Right atrium auricular region (tissue), 2 donors: ENCODE data around the gene HLA-C. TPM values are rescaled to one million over a fixed set of nuclear protein-coding genes. Genes with fewer than 3 reads are reported as not detected.
"Not testable (repeated sequence)": the region's sequence is repeated elsewhere in the genome, so short reads cannot be mapped to it uniquely, and the experiment has no call there.

Experiments used
- DNase-seq: peaks from one replicate; pipeline ENCODE4 v3.0.0-alpha.2; 2019; ENCODE audit warnings: low spot score
- H3K27ac ChIP-seq, 2 donors: fragments of 200-600 bp; sonication (generic); 1 replicate in 1 of 2; 2 replicates in 1 of 2; pipeline ENCODE4 v1.5.1; 2016 to 2019
- H3K27me3 ChIP-seq, 2 donors: fragments of 200-600 bp; sonication (generic); one replicate each; pipeline versions ENCODE4 v1.5.1 to v1.6.0; 2017 to 2019
- H3K36me3 ChIP-seq: fragments of 200-600 bp; sonication (generic); one replicate; pipeline ENCODE4 v1.5.1; 2016
- H3K4me1 ChIP-seq, 2 donors: fragments of 200-600 bp; sonication (generic); one replicate each; pipeline versions ENCODE4 v1.5.1 to v1.6.0; 2017 to 2019
- H3K4me3 ChIP-seq, 2 donors: fragments of 200-600 bp; sonication (generic); 1 replicate in 1 of 2; 2 replicates in 1 of 2; pipeline ENCODE4 v1.5.1; 2017 to 2019; ENCODE audit warnings: mild to moderate bottlenecking in 1 of 2, moderate library complexity in 1 of 2
- H3K9me3 ChIP-seq, 2 donors: fragments of 200-600 bp; sonication (generic); one replicate each; pipeline ENCODE4 v1.5.1; 2019
- CTCF ChIP-seq, 2 donors: fragments of 200-600 bp; sonication (generic); IDR thresholded peaks; one replicate each; pipeline ENCODE4 v1.5.1; 2019; ENCODE audit warnings: antibody characterized with exemption in 2 of 2
- total RNA-seq, 2 donors: library from RNA; depleted of rRNA; stranded (reverse); fragments of >200 nt; gene quantifications; one replicate each; pipeline ENCODE4 v1.1.0, GENCODE V29; 2016

Gene HLA-C
- total RNA-seq, 2 donors from 2014 or later, result 122 to 503 TPM

- Histone ChIP-seq H3K27me3 (no peaks in the 10 kb centered on the region), H3K4me3 (no peak overlapping the region), H3K4me1 (no peaks in the 10 kb centered on the region), H3K36me3 (no peaks in the 10 kb centered on the region), H3K27ac (no peak overlapping the region), H3K9me3 (no peaks in the 10 kb centered on the region)
- no peak for DNase-seq
- no peak for TF ChIP-seq CTCF (IDR thresholded peaks at IDR 0.05)
Measured at GRCh38 chr6:31285982-31286381, 14.1 kb upstream of the HLA-C start.

GRCh38 chr6:31285486-31285885 is 13.6 kb upstream of the HLA-C start:
- H3K4me3 ChIP-seq, result no peak overlapping the region
- TF ChIP-seq CTCF (IDR thresholded peaks at IDR 0.05), result no peak
- no peaks in the 10 kb centered on the region for H3K36me3 ChIP-seq
- H3K9me3 ChIP-seq, result no peaks in the 10 kb centered on the region
- H3K27me3 ChIP-seq, result no peaks in the 10 kb centered on the region
- DNase-seq, result no peak
- no peak overlapping the region for H3K27ac ChIP-seq
- H3K4me1 ChIP-seq, result no peaks in the 10 kb centered on the region

- not testable (repeated sequence) for H3K4me1 ChIP-seq, H3K27me3 ChIP-seq, H3K27ac ChIP-seq, H3K36me3 ChIP-seq, H3K9me3 ChIP-seq, H3K4me3 ChIP-seq, DNase-seq
Measured at GRCh38 chr6:31279647-31280046, 7.8 kb upstream of the HLA-C start.

GRCh38 chr6:31272836-31273626 is 1.1 kb upstream of the HLA-C start:
- peak overlapping the region; percentile 73 to 94 for H3K27ac ChIP-seq
- H3K27me3 ChIP-seq, result no peaks in the 10 kb centered on the region
- no peaks in the 10 kb centered on the region for H3K4me1 ChIP-seq
- no peaks in the 10 kb centered on the region for H3K9me3 ChIP-seq
- peaks cover 26% of the 10 kb centered on the region for H3K36me3 ChIP-seq
- peak overlapping the region in 1 of 2 donors; percentile 55 for H3K4me3 ChIP-seq
- DNase-seq, result no peak
- no peak for TF ChIP-seq CTCF (IDR thresholded peaks at IDR 0.05)

GRCh38 chr6:31272436-31272835 is 544 bp upstream of the HLA-C start:
- Histone ChIP-seq H3K27ac (peak overlapping the region; percentile 73 to 94), H3K36me3 (peaks cover 26% of the 10 kb centered on the region), H3K9me3 (no peaks in the 10 kb centered on the region), H3K4me1 (no peaks in the 10 kb centered on the region), H3K27me3 (no peaks in the 10 kb centered on the region), H3K4me3 (peak overlapping the region; percentile 55 to 66)
- no peak for DNase-seq
- no peak for TF ChIP-seq CTCF (IDR thresholded peaks at IDR 0.05)

- Histone ChIP-seq H3K4me3 (peak overlapping the region; percentile 55 to 66), H3K27me3 (no peaks in the 10 kb centered on the region), H3K9me3 (no peaks in the 10 kb centered on the region), H3K27ac (peak overlapping the region; percentile 73 to 94), H3K36me3 (peaks cover 26% of the 10 kb centered on the region), H3K4me1 (no peaks in the 10 kb centered on the region)
- DNase-seq, result peak; percentile 72
- no peak for TF ChIP-seq CTCF (IDR thresholded peaks at IDR 0.05)
Measured at GRCh38 chr6:31270788-31271640, 878 bp downstream of the HLA-C start.
